MM.1S (cell line): Measurements from ENCODE around the gene TXN.
A peak's percentile ranks its signal among the peaks of the same experiment; 100 is the strongest.

Experiments
- DNase-seq: peaks from one replicate; pipeline ENCODE4 v3.0.0-alpha.2; 2015
- H2AFZ ChIP-seq: fragments of 300-600 bp; sonication (generic); 2 replicates; pipeline ENCODE4 v1.6.0; 2016; ENCODE audit warnings: antibody characterized with exemption, low read length
- H3F3A ChIP-seq: fragments of 300-600 bp; sonication (generic); 2 replicates; pipeline ENCODE4 v1.6.1; 2016; ENCODE audit warnings: mild to moderate bottlenecking, antibody characterized with exemption, low read length, moderate library complexity, mixed read lengths; ENCODE audit not compliant: insufficient read depth
- H3K27ac ChIP-seq: fragments of 300-600 bp; sonication (generic); 2 replicates; pipeline ENCODE4 v1.5.1; 2016; ENCODE audit warnings: mild to moderate bottlenecking, low read length
- H3K27me3 ChIP-seq: fragments of 300-600 bp; sonication (generic); replicated peaks from 2 replicates; pipeline ENCODE4 v1.6.0; 2016; ENCODE audit warnings: low read length; ENCODE audit not compliant: insufficient read depth
- H3K36me3 ChIP-seq: fragments of 300-600 bp; sonication (generic); replicated peaks from 2 replicates; pipeline ENCODE4 v1.6.1; 2016; ENCODE audit warnings: mild to moderate bottlenecking, low read length, mixed read lengths; ENCODE audit not compliant: insufficient read depth
- H3K4me1 ChIP-seq: fragments of 300-600 bp; sonication (generic); 2 replicates; pipeline ENCODE4 v1.6.1; 2016; ENCODE audit warnings: low read length, mixed read lengths
- H3K4me2 ChIP-seq: fragments of 300-600 bp; sonication (generic); 2 replicates; pipeline ENCODE4 v1.6.0; 2016; ENCODE audit warnings: low read depth, low read length
- H3K4me3 ChIP-seq: fragments of 300-600 bp; sonication (generic); 2 replicates; pipeline ENCODE4 v1.5.1; 2016; ENCODE audit warnings: low read length, mixed read lengths
- H3K79me2 ChIP-seq: fragments of 300-600 bp; sonication (generic); 2 replicates; pipeline ENCODE4 v1.6.1; 2016; ENCODE audit warnings: mixed run types, low read length, mixed read lengths
- H3K9ac ChIP-seq: fragments of 300-600 bp; sonication (generic); 2 replicates; pipeline ENCODE4 v1.6.1; 2016; ENCODE audit warnings: low read length, mixed read lengths
- H3K9me2 ChIP-seq: fragments of 300-600 bp; sonication (generic); replicated peaks from 2 replicates; pipeline ENCODE4 v1.6.1; 2016; ENCODE audit warnings: mild to moderate bottlenecking, low read length, mixed read lengths; ENCODE audit not compliant: insufficient read depth
- H3K9me3 ChIP-seq: fragments of 300-600 bp; sonication (generic); replicated peaks from 2 replicates; pipeline ENCODE4 v1.6.1; 2016; ENCODE audit warnings: mild to moderate bottlenecking, low read length, mixed read lengths; ENCODE audit not compliant: insufficient read depth
- H4K20me1 ChIP-seq: fragments of 300-600 bp; sonication (generic); 2 replicates; pipeline ENCODE4 v1.6.1; 2016; ENCODE audit warnings: mild to moderate bottlenecking, low read length, moderate library complexity, mixed read lengths; ENCODE audit not compliant: insufficient read depth
- EZH2 ChIP-seq: fragments of 300-600 bp; sonication (generic); optimal IDR thresholded peaks from 2 replicates; pipeline ENCODE3; 2017; ENCODE audit warnings: low read depth, mild to moderate bottlenecking, antibody characterized with exemption, low read length, mixed read lengths
- EZH2phosphoT487 ChIP-seq: fragments of 300-600 bp; sonication (generic); IDR thresholded peaks from 2 replicates; pipeline ENCODE4 v1.6.1; 2018; ENCODE audit warnings: antibody characterized with exemption, low read length
- TF ChIP-seq, protein P1 (sequence below): fragments of 300-600 bp; sonication (generic); IDR thresholded peaks from 2 replicates; pipeline ENCODE4 v1.5.1; 2016; ENCODE audit warnings: antibody characterized with exemption, low read length, mixed read lengths

Gene TXN

DNA sequence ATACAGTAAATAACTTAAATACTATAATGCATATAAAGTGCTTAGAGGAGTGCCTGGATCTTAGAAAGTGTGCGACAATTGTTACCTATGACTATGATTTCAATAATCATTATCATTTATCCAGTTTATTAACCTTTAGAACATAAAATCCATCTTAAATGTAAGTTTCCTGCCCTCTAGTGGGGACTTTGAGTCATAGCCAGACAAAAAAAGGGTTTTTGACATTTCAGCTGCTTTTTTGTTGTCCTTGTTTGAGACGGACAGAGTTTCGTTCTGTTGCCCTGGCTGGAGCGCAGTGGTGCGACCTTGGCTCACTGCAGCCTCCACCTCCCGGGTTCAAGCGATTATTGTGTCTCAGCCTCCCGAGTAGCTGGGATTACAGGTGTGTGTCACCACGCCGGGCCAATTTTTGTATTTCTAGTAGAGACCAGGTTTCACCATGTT, 38.6 kb downstream of the TXN start:
- H3K4me3 ChIP-seq: no peak overlapping the region
- H3K79me2 ChIP-seq: no peaks in the 10 kb centered on the region
- peak overlapping the region; percentile 50; the same call in 1 of the 2 replicates for H3K4me2 ChIP-seq
- no peaks in the 10 kb centered on the region for H3K9me3 ChIP-seq
- H3K36me3 ChIP-seq: no peaks in the 10 kb centered on the region
- peak; percentile 74 for DNase-seq
- no peak overlapping the region for H3K9ac ChIP-seq
- no peaks in the 10 kb centered on the region for H4K20me1 ChIP-seq
- peaks cover 30% of the 10 kb centered on the region for H3K4me1 ChIP-seq
- no peak overlapping the region for H3K27ac ChIP-seq
- H2AFZ ChIP-seq: peak overlapping the region; percentile 60; the same call in 1 of the 2 replicates
- peaks cover 7% of the 10 kb centered on the region; the same call in 1 of the 2 replicates for H3F3A ChIP-seq
- TF ChIP-seq EZH2phosphoT487 (no peak), EZH2 (no peak)
- TF ChIP-seq, protein P1, sequence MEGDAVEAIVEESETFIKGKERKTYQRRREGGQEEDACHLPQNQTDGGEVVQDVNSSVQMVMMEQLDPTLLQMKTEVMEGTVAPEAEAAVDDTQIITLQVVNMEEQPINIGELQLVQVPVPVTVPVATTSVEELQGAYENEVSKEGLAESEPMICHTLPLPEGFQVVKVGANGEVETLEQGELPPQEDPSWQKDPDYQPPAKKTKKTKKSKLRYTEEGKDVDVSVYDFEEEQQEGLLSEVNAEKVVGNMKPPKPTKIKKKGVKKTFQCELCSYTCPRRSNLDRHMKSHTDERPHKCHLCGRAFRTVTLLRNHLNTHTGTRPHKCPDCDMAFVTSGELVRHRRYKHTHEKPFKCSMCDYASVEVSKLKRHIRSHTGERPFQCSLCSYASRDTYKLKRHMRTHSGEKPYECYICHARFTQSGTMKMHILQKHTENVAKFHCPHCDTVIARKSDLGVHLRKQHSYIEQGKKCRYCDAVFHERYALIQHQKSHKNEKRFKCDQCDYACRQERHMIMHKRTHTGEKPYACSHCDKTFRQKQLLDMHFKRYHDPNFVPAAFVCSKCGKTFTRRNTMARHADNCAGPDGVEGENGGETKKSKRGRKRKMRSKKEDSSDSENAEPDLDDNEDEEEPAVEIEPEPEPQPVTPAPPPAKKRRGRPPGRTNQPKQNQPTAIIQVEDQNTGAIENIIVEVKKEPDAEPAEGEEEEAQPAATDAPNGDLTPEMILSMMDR: peak; percentile 73
- no peaks in the 10 kb centered on the region for H3K9me2 ChIP-seq
- H3K27me3 ChIP-seq: no peaks in the 10 kb centered on the region

DNA sequence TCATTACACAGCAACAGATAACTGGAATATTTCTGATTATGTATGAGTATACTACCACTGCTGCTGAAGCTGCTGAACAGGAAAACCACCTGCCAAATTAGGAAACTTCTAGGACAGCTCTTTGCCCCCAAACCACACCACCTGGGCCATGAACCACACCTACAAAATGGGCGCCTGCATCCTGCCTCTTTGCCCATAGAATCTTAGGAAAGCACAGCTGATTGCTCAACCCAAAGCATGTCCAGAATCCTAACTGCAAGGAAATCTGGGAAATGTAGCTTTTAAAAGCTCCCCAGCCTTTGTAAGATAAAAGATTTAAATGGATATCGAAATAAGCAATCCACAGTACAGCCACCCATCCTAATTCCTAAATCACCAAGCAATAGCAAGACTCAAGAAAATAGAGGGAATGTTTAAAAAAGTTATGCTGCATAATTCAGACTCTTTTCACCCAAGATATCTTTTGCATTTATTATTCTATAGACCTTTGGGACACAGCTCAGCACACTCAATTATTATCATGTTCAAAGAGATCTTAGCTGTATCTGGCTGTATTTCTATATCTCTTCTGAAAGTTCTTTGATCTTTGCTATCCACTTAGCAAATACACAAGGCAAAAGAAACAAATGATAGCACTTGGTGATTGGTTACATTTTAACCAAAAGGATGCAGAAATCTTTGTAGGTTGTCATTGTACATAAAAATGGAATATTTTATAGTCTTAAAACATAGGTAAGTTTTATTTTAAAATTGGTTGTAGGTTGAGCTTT, 41.5 kb downstream of the TXN start:
- TF ChIP-seq EZH2phosphoT487: no peak
- TF ChIP-seq EZH2: no peak
- TF ChIP-seq, protein P1: no peak
- DNase-seq: peak; percentile 58
- Histone ChIP-seq H3K27me3 (no peaks in the 10 kb centered on the region), H3K4me1 (peaks cover 30% of the 10 kb centered on the region), H3K27ac (peak overlapping the region; percentile 43; the same call in 1 of the 2 replicates), H3K36me3 (no peaks in the 10 kb centered on the region), H4K20me1 (no peaks in the 10 kb centered on the region), H3K9me2 (no peaks in the 10 kb centered on the region), H3K9ac (no peak overlapping the region), H2AFZ (peak overlapping the region; percentile 36; the same call in 1 of the 2 replicates), H3K4me2 (peak overlapping the region; percentile 62), H3K9me3 (no peaks in the 10 kb centered on the region), H3F3A (peaks cover 7% of the 10 kb centered on the region; the same call in 1 of the 2 replicates), H3K79me2 (no peaks in the 10 kb centered on the region), H3K4me3 (peak overlapping the region; percentile 16)

DNA sequence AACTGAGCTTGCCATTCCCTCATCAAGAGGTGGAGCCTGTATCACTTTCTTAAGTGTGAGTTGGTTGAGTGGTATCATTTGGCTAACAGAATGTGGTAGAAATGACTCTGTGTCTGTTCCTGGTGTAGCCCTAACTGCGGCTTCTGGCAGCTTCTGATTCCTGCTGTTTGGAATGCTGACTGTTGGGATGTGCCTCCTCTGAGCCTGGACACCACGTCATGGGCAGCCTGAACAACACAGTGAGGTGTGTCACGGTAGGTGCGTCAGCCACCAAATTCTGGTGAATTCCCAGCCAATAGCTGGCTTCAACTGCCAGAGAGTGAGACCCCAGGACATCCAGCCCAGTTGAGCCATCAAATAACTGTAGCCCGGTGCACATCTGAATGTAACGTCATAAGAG, 42.2 kb downstream of the TXN start:
- Histone ChIP-seq H3K27ac (peak overlapping the region; percentile 43; the same call in 1 of the 2 replicates), H3K9me3 (no peaks in the 10 kb centered on the region), H3K36me3 (no peaks in the 10 kb centered on the region), H2AFZ (peak overlapping the region; percentile 36; the same call in 1 of the 2 replicates), H3K4me1 (peaks cover 30% of the 10 kb centered on the region), H3K27me3 (no peaks in the 10 kb centered on the region), H3F3A (peaks cover 7% of the 10 kb centered on the region; the same call in 1 of the 2 replicates), H3K4me2 (peak overlapping the region; percentile 62), H3K9me2 (no peaks in the 10 kb centered on the region), H4K20me1 (no peaks in the 10 kb centered on the region), H3K9ac (no peak overlapping the region), H3K79me2 (no peaks in the 10 kb centered on the region), H3K4me3 (peak overlapping the region; percentile 16)
- TF ChIP-seq EZH2 (no peak), EZH2phosphoT487 (no peak)
- TF ChIP-seq, protein P1: no peak
- no peak for DNase-seq
